ENCODE measurements around the gene CALR3.
"Not testable (repeated sequence)": the region's sequence is repeated elsewhere in the genome, so short reads cannot be mapped to it uniquely, and the experiment has no call there.

DNA sequence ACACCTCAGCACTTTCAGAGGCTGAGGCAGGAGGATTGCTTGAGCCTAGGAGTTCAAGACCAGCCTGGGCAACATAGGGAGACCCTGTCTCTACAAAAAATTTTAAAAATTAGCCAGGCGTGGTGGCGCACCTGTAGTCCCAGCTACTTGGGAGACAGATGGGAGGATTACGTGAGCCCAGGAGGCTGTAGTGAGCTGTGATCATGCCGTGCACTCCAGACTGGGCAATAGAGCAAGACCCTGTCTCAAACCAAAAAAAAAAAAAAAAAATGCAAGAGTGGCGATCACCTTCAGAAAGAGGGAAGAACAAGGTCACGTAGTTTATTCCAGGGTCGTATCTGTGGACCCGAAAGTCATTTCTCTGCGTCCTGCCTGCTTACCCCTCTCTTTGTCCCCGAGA, 16.6 kb upstream of the CALR3 start:
- not testable (repeated sequence) for TF ChIP-seq CTCF (IDR thresholded peaks at IDR 0.05; ENCODE audit: low read depth, low read length); EZH2phosphoT487 (IDR thresholded peaks at IDR 0.05; ENCODE audit: low read depth)

Data from OCI-LY3 (cell line).